Activated T-cell treated with anti-CD3 and anti-CD28 coated beads, Interleukin-2, amount 50 U/mL, for 24 hours (primary cell): ENCODE measurements around the gene YY1AP1.
"Not testable (repeated sequence)": the region's sequence is repeated elsewhere in the genome, so short reads cannot be mapped to it uniquely, and the experiment has no call there.

ENCODE experiments used
- DNase-seq: peaks from one replicate; pipeline ENCODE4 v3.0.0-alpha.2; 2020
- H3K27ac Mint-ChIP-seq: 2 replicates; pipeline ENCODE4 v1.8.0; 2020; ENCODE audit warnings: mild to moderate bottlenecking, mixed read lengths
- H3K27me3 Mint-ChIP-seq: 2 replicates; pipeline ENCODE4 v1.8.0; 2020; ENCODE audit warnings: mixed read lengths
- H3K36me3 Mint-ChIP-seq: 2 replicates; pipeline ENCODE4 v1.8.0; 2020; ENCODE audit warnings: low read depth, mixed read lengths
- H3K4me1 Mint-ChIP-seq: 2 replicates; pipeline ENCODE4 v1.8.0; 2020; ENCODE audit warnings: low read depth, mixed read lengths
- H3K4me3 Mint-ChIP-seq: 2 replicates; pipeline ENCODE4 v1.8.0; 2020; ENCODE audit warnings: mild to moderate bottlenecking, moderate library complexity, mixed read lengths
- H3K9me3 Mint-ChIP-seq: 2 replicates; pipeline ENCODE4 v1.8.0; 2020; ENCODE audit warnings: mixed read lengths

YY1AP1 gene

DNA sequence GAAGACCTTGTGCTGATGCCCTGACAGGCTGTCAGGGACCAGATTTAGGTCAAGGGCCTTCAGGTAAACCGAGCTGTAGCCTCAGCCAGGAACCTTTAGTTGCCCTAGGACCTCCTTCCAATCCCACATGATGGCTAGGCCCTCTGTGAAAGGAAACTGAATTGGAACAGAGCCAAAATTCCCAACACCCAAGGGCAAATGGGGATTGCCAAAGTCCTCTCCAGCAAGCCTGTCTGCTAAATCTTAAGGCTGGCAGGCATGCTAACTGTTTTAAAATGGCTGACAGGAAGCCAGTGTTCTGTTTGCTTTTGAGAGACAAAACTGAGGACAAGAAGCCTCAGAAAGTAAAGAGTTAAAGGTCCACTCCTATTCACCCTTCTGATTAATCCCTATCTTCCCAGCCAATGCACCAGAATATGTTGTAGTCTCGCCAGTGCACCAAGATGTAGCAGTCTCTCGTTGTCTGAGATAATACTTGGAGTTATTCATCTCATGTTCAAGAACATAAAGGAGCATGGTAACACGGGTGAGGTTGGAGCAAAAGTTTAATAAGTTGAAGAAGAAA lies 43.5 kb downstream of the YY1AP1 start:
- Mint-ChIP-seq H3K27ac (no peak overlapping the region), H3K4me3 (no peak overlapping the region), H3K9me3 (peaks cover 18% of the 10 kb centered on the region), H3K27me3 (peaks cover 1% of the 10 kb centered on the region), H3K36me3 (peaks cover 4% of the 10 kb centered on the region), H3K4me1 (peaks cover 1% of the 10 kb centered on the region)
- DNase-seq = no peak

DNA sequence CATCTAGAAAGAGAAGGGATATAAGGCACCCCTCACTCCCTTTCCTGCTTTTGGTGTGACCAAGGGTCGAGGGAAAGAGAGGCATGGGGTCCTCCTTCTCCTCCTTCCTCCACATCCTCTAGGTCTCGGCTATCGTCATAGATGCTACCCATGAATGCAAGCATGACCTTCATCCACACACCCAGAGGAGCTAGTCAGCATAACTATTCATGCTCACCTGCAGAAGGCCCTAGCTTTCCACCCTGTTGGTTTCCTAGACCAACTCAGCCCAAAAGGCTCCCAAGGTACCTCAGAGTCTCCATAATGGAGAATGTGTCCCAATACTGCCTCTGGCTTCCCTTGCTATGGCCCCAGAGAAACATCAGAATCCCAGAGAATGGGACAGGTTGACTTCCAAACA lies 45.3 kb downstream of the YY1AP1 start:
- Mint-ChIP-seq H3K27me3 (no peaks in the 10 kb centered on the region), H3K4me3 (no peak overlapping the region), H3K4me1 (no peaks in the 10 kb centered on the region), H3K27ac (no peak overlapping the region), H3K36me3 (peaks cover 4% of the 10 kb centered on the region), H3K9me3 (peaks cover 18% of the 10 kb centered on the region)
- DNase-seq = no peak

GRCh38 chr1:155642559-155643180 lies 45.9 kb downstream of the YY1AP1 start:
- H3K4me3 Mint-ChIP-seq = not testable (repeated sequence)

GRCh38 chr1:155640367-155640766 lies 48.2 kb downstream of the YY1AP1 start:
- Mint-ChIP-seq H3K4me3 (no peak overlapping the region), H3K27me3 (no peaks in the 10 kb centered on the region), H3K36me3 (peaks cover 8% of the 10 kb centered on the region), H3K9me3 (peaks cover 18% of the 10 kb centered on the region), H3K27ac (no peak overlapping the region), H3K4me1 (peaks cover 20% of the 10 kb centered on the region)
- DNase-seq = no peak

More at GRCh38 chr1:155642559-155643180, 45.9 kb downstream of the YY1AP1 start:
- peaks cover 18% of the 10 kb centered on the region for H3K9me3 Mint-ChIP-seq
- not testable (repeated sequence) for H3K27me3 Mint-ChIP-seq, H3K36me3 Mint-ChIP-seq, H3K4me1 Mint-ChIP-seq, H3K27ac Mint-ChIP-seq, DNase-seq

GRCh38 chr1:155636397-155637153 lies 52.0 kb downstream of the YY1AP1 start:
- DNase-seq = no peak
- peaks cover 20% of the 10 kb centered on the region for H3K4me1 Mint-ChIP-seq

GRCh38 chr1:155626428-155626827 lies 62.1 kb downstream of the YY1AP1 start:
- H3K27me3 Mint-ChIP-seq, H3K4me3 Mint-ChIP-seq, H3K36me3 Mint-ChIP-seq, DNase-seq, H3K4me1 Mint-ChIP-seq, H3K9me3 Mint-ChIP-seq, H3K27ac Mint-ChIP-seq: not testable (repeated sequence)

More at GRCh38 chr1:155636397-155637153, 52.0 kb downstream of the YY1AP1 start:
- Mint-ChIP-seq H3K27ac (peak overlapping the region; percentile 92), H3K27me3 (no peaks in the 10 kb centered on the region), H3K4me3 (peak overlapping the region; percentile 85), H3K9me3 (peaks cover 3% of the 10 kb centered on the region), H3K36me3 (peaks cover 4% of the 10 kb centered on the region)

DNA sequence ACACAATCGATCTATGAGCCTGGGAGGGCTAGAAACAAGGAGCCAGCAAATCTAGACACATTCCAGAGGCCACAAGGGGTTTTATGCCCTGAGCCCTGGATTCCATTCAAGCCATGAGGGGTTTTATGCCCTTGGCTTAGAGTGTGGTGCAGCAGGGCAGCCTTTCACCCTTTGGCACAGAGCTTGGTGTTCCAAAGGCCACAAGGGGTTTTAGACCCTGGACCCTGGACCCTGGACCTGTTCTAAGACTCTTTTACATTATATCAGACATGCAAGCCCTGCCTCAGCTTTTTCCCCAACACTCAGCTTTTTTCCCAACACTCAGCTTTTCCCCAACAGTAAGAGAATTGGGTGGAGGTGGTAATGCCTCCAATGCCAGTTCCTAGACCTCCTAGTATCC lies 65.2 kb downstream of the YY1AP1 start:
- Mint-ChIP-seq H3K27ac (no peak overlapping the region), H3K9me3 (no peaks in the 10 kb centered on the region), H3K36me3 (no peaks in the 10 kb centered on the region), H3K4me1 (no peaks in the 10 kb centered on the region), H3K4me3 (no peak overlapping the region), H3K27me3 (no peaks in the 10 kb centered on the region)
- DNase-seq = no peak

DNA sequence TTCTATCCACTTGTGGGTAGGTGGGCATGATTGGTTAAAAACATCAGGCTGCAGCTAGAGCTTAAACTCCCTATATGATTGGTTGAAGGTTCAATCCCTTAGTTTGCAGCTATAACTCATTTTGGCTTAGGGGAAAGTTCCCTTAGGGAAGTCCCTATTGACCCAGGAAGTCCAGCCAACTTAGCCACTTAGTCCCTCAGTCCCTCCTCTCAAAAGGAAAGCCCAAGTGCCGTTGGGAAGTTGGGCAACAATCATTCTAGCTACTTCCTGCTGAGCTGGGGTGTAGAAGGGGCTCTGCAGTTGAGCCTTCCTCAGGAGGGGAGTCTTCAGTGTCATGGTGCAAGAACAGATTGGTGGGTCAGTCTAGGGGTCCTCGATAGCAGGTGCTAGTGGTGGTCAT lies 66.4 kb downstream of the YY1AP1 start:
- H3K27ac Mint-ChIP-seq = no peak overlapping the region
- no peak for DNase-seq
- no peak overlapping the region for H3K4me3 Mint-ChIP-seq
- no peaks in the 10 kb centered on the region for H3K27me3 Mint-ChIP-seq
- H3K9me3 Mint-ChIP-seq = no peaks in the 10 kb centered on the region
- H3K36me3 Mint-ChIP-seq = no peaks in the 10 kb centered on the region
- H3K4me1 Mint-ChIP-seq = no peaks in the 10 kb centered on the region

DNA sequence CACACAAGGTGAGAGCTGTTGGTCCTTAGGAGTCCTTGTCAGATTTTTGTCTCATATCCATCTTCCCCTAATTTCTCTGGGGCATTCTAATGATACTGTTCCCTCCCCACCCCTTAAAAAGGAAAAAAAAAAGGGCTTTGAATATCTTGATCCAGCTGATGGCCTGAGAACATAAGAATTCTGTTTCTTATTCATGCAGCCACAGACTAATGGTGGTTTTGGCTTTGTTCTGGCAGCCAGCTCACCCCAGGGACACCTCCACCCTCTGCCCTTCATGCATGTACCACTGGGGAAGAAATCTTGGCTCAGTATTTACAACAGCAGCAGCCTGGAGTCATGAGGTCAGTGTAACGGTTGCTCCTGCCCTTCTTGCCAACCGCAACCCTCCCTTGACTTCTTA lies 75.3 kb downstream of the YY1AP1 start:
- Mint-ChIP-seq H3K36me3 (peaks cover 33% of the 10 kb centered on the region), H3K27ac (peak overlapping the region; percentile 74), H3K4me1 (peaks cover 21% of the 10 kb centered on the region)
- not testable (repeated sequence) for DNase-seq, H3K9me3 Mint-ChIP-seq, H3K27me3 Mint-ChIP-seq, H3K4me3 Mint-ChIP-seq

DNA sequence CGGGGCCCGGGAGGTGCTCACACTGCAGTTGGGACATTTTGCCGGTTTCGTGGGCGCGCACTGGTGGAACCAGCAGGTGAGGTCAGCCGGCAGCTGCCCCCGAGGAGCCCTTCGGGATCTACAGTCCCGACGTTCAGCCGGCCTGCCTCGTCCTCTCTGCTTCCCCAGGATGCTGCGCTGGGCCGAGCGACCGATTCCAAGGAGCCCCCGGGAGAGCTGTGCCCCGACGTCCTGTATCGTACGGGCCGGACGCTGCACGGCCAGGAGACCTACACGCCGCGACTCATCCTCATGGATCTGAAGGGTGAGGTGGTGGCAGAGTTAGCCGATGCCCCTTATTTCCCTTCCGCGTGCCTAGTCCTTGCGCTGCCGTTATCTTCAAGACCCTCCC lies 78.3 kb downstream of the YY1AP1 start:
- H3K4me3 Mint-ChIP-seq = peak overlapping the region; percentile 89

GRCh38 chr1:155609515-155610256 lies 78.9 kb downstream of the YY1AP1 start, which contains the start of gene MSTO1:
MSTO1 (plus strand) TSS chr1:155610218; CDS start chr1:155610249, 31 bp downstream.
- peak within 1 kb of the TSS; percentile 89 for H3K4me3 Mint-ChIP-seq
- H3K27me3 Mint-ChIP-seq = no peaks in the 10 kb centered on the region
- H3K36me3 Mint-ChIP-seq = peaks cover 26% of the 10 kb centered on the region

More for the DNA sequence above, 78.3 kb downstream of the YY1AP1 start:
- peaks cover 32% of the 10 kb centered on the region for H3K36me3 Mint-ChIP-seq
- not testable (repeated sequence) for DNase-seq, H3K9me3 Mint-ChIP-seq, H3K27ac Mint-ChIP-seq, H3K27me3 Mint-ChIP-seq
- peaks cover 18% of the 10 kb centered on the region for H3K4me1 Mint-ChIP-seq

More at GRCh38 chr1:155609515-155610256, 78.9 kb downstream of the YY1AP1 start, which contains the start of gene MSTO1:
- Mint-ChIP-seq H3K9me3 (no peaks in the 10 kb centered on the region), H3K27ac (peak within 1 kb of the TSS; percentile 95), H3K4me1 (peaks cover 16% of the 10 kb centered on the region)
- peak; percentile 96 for DNase-seq
